Measurements from ENCODE around the gene NEUROD2.

DNA sequence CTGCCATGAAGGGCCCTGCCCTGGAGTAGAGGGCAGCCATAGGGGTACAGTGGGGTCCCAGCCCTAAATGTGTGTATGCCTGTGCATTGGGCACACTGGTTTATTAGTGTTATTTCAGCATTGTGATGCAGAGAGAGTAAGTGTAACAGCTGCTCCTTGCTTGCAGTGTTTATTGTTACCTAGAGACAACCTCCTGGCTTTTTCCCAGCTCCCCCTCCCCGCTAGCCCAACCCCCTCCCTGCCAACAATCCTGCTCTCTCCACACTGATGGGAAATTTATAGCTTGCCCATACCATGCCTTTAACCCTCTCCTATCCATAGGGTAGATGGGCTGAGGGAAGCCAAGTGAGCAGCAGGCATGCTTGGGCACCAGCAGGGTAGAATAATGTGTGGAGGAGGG is 51.3 kb downstream of the NEUROD2 start:
- TF ChIP-seq POLR2A (IDR thresholded peaks at IDR 0.05; ENCODE audit: low read depth, low read length) = no peak
- no peak for TF ChIP-seq SPI1 (IDR thresholded peaks at IDR 0.05; ENCODE audit: low read depth, low read length)
- no peak for TF ChIP-seq POLR2AphosphoS5 (IDR thresholded peaks at IDR 0.05; ENCODE audit: low read depth, low read length)
- TF ChIP-seq TAF1 (IDR thresholded peaks at IDR 0.05; ENCODE audit: low read depth, low read length) = no peak
- no peak for TF ChIP-seq PAX5 (IDR thresholded peaks at IDR 0.05; ENCODE audit: insufficient read depth, low read length, severe bottlenecking)
